Left lung (tissue), 10 donors: ENCODE measurements around the gene CTIF. TPM values are rescaled to one million over a fixed set of nuclear protein-coding genes. Genes with fewer than 3 reads are reported as not detected.
A peak's percentile ranks its signal among the peaks of the same experiment; 100 is the strongest.

Experiments
- ATAC-seq: fragments of 200-7000 bp; cut with Tn5 transposase; one replicate; pipeline ENCODE4 v1.9.1; 2020; ENCODE audit warnings: moderate library complexity
- DNase-seq, 4 donors: peaks; one replicate each; pipeline ENCODE4 v3.0.0-alpha.2; 2013 to 2020
- H3K27ac ChIP-seq, 2 donors: fragments of 200-600 bp; sonication (generic) in 1 of 2; one replicate each; pipeline versions ENCODE4 v1.5.0 to v1.8.0; 2020 to 2021
- H3K27me3 ChIP-seq, 2 donors: fragments of 200-600 bp; sonication (generic) in 1 of 2; one replicate each; pipeline versions ENCODE4 v1.5.0 to v1.8.0; 2020 to 2021
- H3K36me3 ChIP-seq, 2 donors: fragments of 200-600 bp; sonication (generic) in 1 of 2; one replicate each; pipeline versions ENCODE4 v1.5.0 to v1.8.0; 2020 to 2021
- H3K4me1 ChIP-seq, 2 donors: fragments of 200-600 bp; one replicate each; pipeline ENCODE4 v1.8.0; 2021
- H3K4me3 ChIP-seq, 2 donors: fragments of 200-600 bp; sonication (generic) in 1 of 2; one replicate each; pipeline versions ENCODE4 v1.5.0 to v1.8.0; 2020 to 2021; ENCODE audit warnings: mild to moderate bottlenecking in 1 of 2
- H3K9me3 ChIP-seq, 2 donors: fragments of 200-600 bp; sonication (generic) in 1 of 2; one replicate each; pipeline versions ENCODE4 v1.5.0 to v1.8.0; 2020 to 2021
- CTCF ChIP-seq, 2 donors: fragments of 200-600 bp; sonication (generic) in 1 of 2; IDR thresholded peaks; one replicate each; pipeline versions ENCODE4 v1.5.0 to v1.8.0; 2021; ENCODE audit warnings: antibody characterized with exemption in 2 of 2
- intact Hi-C, 2 donors: fragments of 100-400 bp; cut with DNase I; formaldehyde crosslinking; loops; one replicate each; pipeline versions ENCODE4 v1.11.2 to v1.14.2; 2022
- polyA plus RNA-seq, 6 donors: library from polyadenylated mRNA; unstranded; fragments of 120-200 nt; gene quantifications; one replicate each; pipeline ENCODE4 v1.2.1, GENCODE V29; 2013; ENCODE audit not compliant: insufficient read length in 6 of 6
- total RNA-seq, 2 donors: library from RNA; stranded (reverse); fragmentation: NEBNext Ultra II Directional; extraction: Animal tissue kit (Norgen Biotek cat#: 25700); gene quantifications; one replicate each; pipeline ENCODE4 v1.2.1, GENCODE V29; 2021
- donor health status: DM: no; HTN: yes; CAD: no.
- donor health status: DM: no; HTN: no; CAD: no.

CTIF gene
- total and polyA plus RNA-seq, 8 donors = 24.9 to 46.1 (median 34.9) TPM

- Histone ChIP-seq H3K36me3 (no peaks in the 10 kb centered on the region), H3K4me3 (peak overlapping the region in 1 of 2 donors; percentile 31), H3K9me3 (no peaks in the 10 kb centered on the region), H3K27ac (peak overlapping the region; percentile 68 to 72), H3K27me3 (no peaks in the 10 kb centered on the region), H3K4me1 (peaks cover 21 to 68% of the 10 kb centered on the region in 2 donors)
- intact Hi-C loops = no loop called here
- DNase-seq (peak in 1 of 4 donors; percentile 30), ATAC-seq (peak; percentile 39)
- TF ChIP-seq CTCF (IDR thresholded peaks at IDR 0.05) = no peak
Measured at GRCh38 chr18:48833701-48834412, 295.0 kb downstream of the CTIF start.

- no peaks in the 10 kb centered on the region for H3K36me3 ChIP-seq
- no peaks in the 10 kb centered on the region for H3K9me3 ChIP-seq
- H3K4me3 ChIP-seq = peak overlapping the region in 1 of 2 donors; percentile 31
- ATAC-seq = peak; percentile 75
- no peaks in the 10 kb centered on the region for H3K27me3 ChIP-seq
- peak in 3 of 4 donors; percentile 51 to 90 (median 88) for DNase-seq
- H3K4me1 ChIP-seq = peaks cover 18 to 72% of the 10 kb centered on the region in 2 donors
- peak overlapping the region; percentile 68 to 72 for H3K27ac ChIP-seq
- TF ChIP-seq CTCF (IDR thresholded peaks at IDR 0.05) = no peak
- intact Hi-C loops = no loop called here
Measured at GRCh38 chr18:48834413-48835031, 295.7 kb downstream of the CTIF start.

GRCh38 chr18:48835119-48835518 is 296.3 kb downstream of the CTIF start:
- Histone ChIP-seq H3K36me3 (no peaks in the 10 kb centered on the region), H3K4me3 (peak overlapping the region in 1 of 2 donors; percentile 31), H3K9me3 (no peaks in the 10 kb centered on the region), H3K27me3 (no peaks in the 10 kb centered on the region), H3K27ac (peak overlapping the region; percentile 68 to 72), H3K4me1 (peaks cover 18 to 78% of the 10 kb centered on the region in 2 donors)
- intact Hi-C loops = no loop called here
- no peak for ATAC-seq
- TF ChIP-seq CTCF (IDR thresholded peaks at IDR 0.05) = no peak
- DNase-seq = no peak

GRCh38 chr18:48835745-48836170 is 296.9 kb downstream of the CTIF start:
- H3K4me3 ChIP-seq = no peak overlapping the region
- H3K27ac ChIP-seq = no peak overlapping the region
- no peak for DNase-seq
- intact Hi-C loops = no loop called here
- ATAC-seq = no peak
- H3K9me3 ChIP-seq = no peaks in the 10 kb centered on the region
- H3K27me3 ChIP-seq = no peaks in the 10 kb centered on the region
- H3K36me3 ChIP-seq = no peaks in the 10 kb centered on the region
- TF ChIP-seq CTCF (IDR thresholded peaks at IDR 0.05) = no peak
- H3K4me1 ChIP-seq = peaks cover 18 to 84% of the 10 kb centered on the region in 2 donors

- no peak for TF ChIP-seq CTCF (IDR thresholded peaks at IDR 0.05)
- ATAC-seq (no peak), DNase-seq (no peak)
- Histone ChIP-seq H3K4me3 (no peak overlapping the region), H3K36me3 (no peaks in the 10 kb centered on the region), H3K27me3 (no peaks in the 10 kb centered on the region), H3K9me3 (no peaks in the 10 kb centered on the region), H3K27ac (no peak overlapping the region), H3K4me1 (peaks cover 18 to 85% of the 10 kb centered on the region in 2 donors)
- intact Hi-C loops = no loop called here
Measured at GRCh38 chr18:48836231-48836805, 297.5 kb downstream of the CTIF start.
